Upper lobe of left lung (tissue), 6 donors: Measurements from ENCODE around the gene NOL3. TPM values are rescaled to one million over a fixed set of nuclear protein-coding genes. Genes with fewer than 3 reads are reported as not detected.

ENCODE experiments used
- ATAC-seq, 2 donors: fragments of 200-7000 bp; cut with Tn5 transposase; one replicate each; pipeline ENCODE4 v1.9.1; 2022; ENCODE audit warnings: mild to moderate bottlenecking in 2 of 2, moderate library complexity in 2 of 2; ENCODE audit not compliant: low FRiP score in 2 of 2
- DNase-seq, 2 donors: peaks; one replicate each; pipeline ENCODE4 v3.0.0-alpha.2; 2019 to 2020
- H3K27ac ChIP-seq, 4 donors: fragments of 200-600 bp; sonication (generic); one replicate each; pipeline ENCODE4 v1.5.1; 2016 to 2019
- H3K27me3 ChIP-seq, 4 donors: fragments of 200-600 bp; sonication (generic); one replicate each; pipeline ENCODE4 v1.5.1; 2017 to 2019
- H3K36me3 ChIP-seq, 4 donors: fragments of 200-600 bp; sonication (generic); one replicate each; pipeline ENCODE4 v1.5.1; 2016 to 2019
- H3K4me1 ChIP-seq, 4 donors: fragments of 200-600 bp; sonication (generic); one replicate each; pipeline ENCODE4 v1.5.1; 2018 to 2019
- H3K4me3 ChIP-seq, 4 donors: fragments of 200-600 bp; sonication (generic); one replicate each; pipeline ENCODE4 v1.5.1; 2017 to 2019; ENCODE audit warnings: mild to moderate bottlenecking in 2 of 4, moderate library complexity in 1 of 4
- H3K9me3 ChIP-seq, 4 donors: fragments of 200-600 bp; sonication (generic); one replicate each; pipeline ENCODE4 v1.5.1; 2018 to 2019
- EP300 ChIP-seq, 4 donors: sonication (generic); formaldehyde crosslinking; IDR thresholded peaks; one replicate each; pipeline ENCODE4 v1.5.1; 2017; ENCODE audit warnings: antibody characterized with exemption in 4 of 4, control low read depth in 2 of 4
- POLR2A ChIP-seq, 4 donors: fragments of 450-650 bp; IDR thresholded peaks; one replicate each; pipeline ENCODE4 v1.5.1; 2016 to 2017; ENCODE audit warnings: antibody characterized with exemption in 4 of 4, mild to moderate bottlenecking in 2 of 4
- POLR2AphosphoS5 ChIP-seq, 2 donors: sonication (generic); formaldehyde crosslinking; IDR thresholded peaks; one replicate each; pipeline ENCODE4 v1.5.1; 2017; ENCODE audit warnings: antibody characterized with exemption in 2 of 2
- WGBS, 2 donors: methylation state at CpG; one replicate each; pipeline ENCODE4 v1.1.5; 2017 to 2018; 5-methylcytosine and 5-hydroxymethylcytosine counted together
- total RNA-seq, 6 donors: library from RNA; depleted of rRNA in 4 of 6; stranded (reverse); fragments of >200 nt in 4 of 6; gene quantifications; one replicate each; pipeline versions ENCODE4 v1.1.0 to v1.2.1, GENCODE V29; 2016 to 2021
- TF ChIP-seq, protein P1 (sequence below), 6 experiments: fragments of 450-650 bp in 4 of 6; fragments of 200-600 bp in 2 of 6; sonication (generic) in 2 of 6; IDR thresholded peaks; one replicate each; pipeline ENCODE4 v1.5.1; 2016 to 2019; ENCODE audit warnings: antibody characterized with exemption in 6 of 6
- donor health status: DM: no; HTN: no; CAD: no; lungs with moderate emphysema.
- donor health status: DM: no; HTN: yes; CAD: no; lungs with severe emphysema.

The NOL3 gene
- total RNA-seq, 6 donors from 2014 or later, result 36.5 to 135 (median 58.0) TPM

DNA sequence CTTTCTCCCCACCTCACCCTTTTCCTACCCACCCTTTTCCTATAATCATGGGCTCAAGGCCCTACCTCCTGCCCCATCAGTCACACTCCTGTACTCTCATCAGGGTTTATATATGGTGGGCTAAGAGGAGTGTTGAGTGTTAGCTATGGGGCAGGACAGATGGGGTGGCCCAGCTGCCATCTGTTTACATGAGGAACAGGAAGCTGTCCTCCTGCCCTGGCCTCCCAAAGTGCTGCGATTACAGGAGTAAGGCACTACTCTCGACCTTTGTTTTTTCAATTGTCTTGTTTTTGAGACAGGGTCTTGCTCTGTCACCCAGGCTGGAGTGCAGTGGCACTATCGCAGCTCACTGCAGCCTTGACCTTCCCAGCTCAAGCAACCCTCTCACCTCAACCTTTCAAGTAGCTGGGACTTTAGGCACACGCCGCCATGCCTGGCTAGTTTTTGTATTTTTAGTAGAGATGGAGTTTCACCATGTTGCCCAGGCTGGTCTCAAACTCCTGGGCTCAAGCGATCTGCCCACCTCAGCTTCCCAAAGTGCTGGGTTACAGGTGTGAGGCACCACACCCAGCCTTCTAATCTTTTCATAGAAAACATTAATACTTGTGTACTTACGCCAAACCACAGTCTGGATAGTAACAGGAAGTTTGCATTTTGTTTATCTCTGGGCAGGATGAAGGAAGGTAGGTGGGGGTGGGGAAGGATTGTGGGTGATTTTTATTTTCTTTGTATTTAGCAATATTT lies 12.3 kb upstream of the NOL3 start:
- DNase-seq, result no peak
- peak overlapping the region in 2 of 4 donors; percentile 86 to 92 for H3K27ac ChIP-seq
- no peaks in the 10 kb centered on the region for H3K9me3 ChIP-seq
- H3K36me3 ChIP-seq, result no peaks in the 10 kb centered on the region
- WGBS, 2 donors, result 73 to 81% methylated on average over 7 of the region's 7 CpGs
- H3K27me3 ChIP-seq, result peaks cover 0 to 5% (median 0%) of the 10 kb centered on the region in 4 donors
- H3K4me1 ChIP-seq, result peaks cover 44 to 67% (median 50%) of the 10 kb centered on the region in 4 donors
- H3K4me3 ChIP-seq, result peak overlapping the region in 1 of 4 donors; percentile 79
- TF ChIP-seq EP300 (IDR thresholded peaks at IDR 0.05) (no peak), POLR2A (IDR thresholded peaks at IDR 0.05) (no peak), POLR2AphosphoS5 (IDR thresholded peaks at IDR 0.05) (no peak)
- TF ChIP-seq, protein P1, sequence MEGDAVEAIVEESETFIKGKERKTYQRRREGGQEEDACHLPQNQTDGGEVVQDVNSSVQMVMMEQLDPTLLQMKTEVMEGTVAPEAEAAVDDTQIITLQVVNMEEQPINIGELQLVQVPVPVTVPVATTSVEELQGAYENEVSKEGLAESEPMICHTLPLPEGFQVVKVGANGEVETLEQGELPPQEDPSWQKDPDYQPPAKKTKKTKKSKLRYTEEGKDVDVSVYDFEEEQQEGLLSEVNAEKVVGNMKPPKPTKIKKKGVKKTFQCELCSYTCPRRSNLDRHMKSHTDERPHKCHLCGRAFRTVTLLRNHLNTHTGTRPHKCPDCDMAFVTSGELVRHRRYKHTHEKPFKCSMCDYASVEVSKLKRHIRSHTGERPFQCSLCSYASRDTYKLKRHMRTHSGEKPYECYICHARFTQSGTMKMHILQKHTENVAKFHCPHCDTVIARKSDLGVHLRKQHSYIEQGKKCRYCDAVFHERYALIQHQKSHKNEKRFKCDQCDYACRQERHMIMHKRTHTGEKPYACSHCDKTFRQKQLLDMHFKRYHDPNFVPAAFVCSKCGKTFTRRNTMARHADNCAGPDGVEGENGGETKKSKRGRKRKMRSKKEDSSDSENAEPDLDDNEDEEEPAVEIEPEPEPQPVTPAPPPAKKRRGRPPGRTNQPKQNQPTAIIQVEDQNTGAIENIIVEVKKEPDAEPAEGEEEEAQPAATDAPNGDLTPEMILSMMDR (IDR thresholded peaks at IDR 0.05), result no peak
- no peak for ATAC-seq

DNA sequence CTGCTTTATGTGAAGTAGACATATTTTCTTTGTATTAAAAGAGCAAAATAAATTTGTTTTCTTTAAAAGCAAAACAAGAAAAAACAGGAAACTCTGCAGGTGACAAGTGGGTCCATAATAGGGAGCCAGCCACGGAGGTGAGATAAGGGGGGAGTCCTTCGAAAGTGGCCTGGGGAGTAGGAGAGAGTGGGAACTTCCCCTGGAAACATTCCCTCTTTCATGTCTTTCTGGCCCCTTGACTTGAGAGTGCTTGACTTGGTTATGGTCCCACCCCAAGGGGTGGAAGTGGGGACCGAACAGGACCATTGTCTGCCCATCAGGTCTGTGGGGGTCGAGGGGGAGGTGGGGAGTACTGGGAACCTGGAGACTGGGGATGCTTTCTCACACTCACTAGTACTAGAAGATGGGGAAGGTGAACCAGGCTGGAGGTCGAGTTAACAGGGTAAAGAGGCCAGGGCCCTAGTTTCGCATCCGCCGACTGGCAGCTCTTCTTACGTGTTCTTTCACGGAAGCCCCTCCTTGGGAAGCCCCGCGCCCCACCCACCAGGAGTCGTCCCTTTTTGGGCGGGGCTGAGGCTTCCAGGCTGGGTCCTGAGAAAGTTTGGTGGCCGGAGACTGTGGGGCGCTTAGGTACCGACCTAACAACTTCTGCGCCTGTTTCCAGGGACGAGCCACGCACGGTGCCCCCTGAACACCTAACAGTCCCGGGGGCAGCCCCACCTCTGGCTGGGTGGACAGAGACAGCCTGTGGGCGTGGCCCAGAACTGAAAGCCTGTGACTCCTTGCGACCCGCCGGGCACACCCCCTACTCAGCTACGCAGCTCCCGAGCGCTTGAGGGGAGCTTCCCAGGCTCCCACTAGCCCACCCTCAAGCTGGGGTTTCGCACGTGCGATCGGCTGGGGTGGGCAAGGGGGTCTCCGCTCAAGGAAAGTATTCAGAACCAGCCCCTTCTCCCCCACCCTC lies 11.4 kb upstream of the NOL3 start:
- ATAC-seq (peak in 1 of 2 donors; percentile 30), DNase-seq (peak; percentile 75 to 81)
- no peak for TF ChIP-seq EP300 (IDR thresholded peaks at IDR 0.05)
- TF ChIP-seq POLR2A (IDR thresholded peaks at IDR 0.05), result peak in 1 of 4 donors; percentile 9
- H3K9me3 ChIP-seq, result no peaks in the 10 kb centered on the region
- WGBS, 2 donors, result 8 to 14% methylated on average over 8 to 27 of the region's 34 CpGs
- peaks cover 53 to 76% (median 59%) of the 10 kb centered on the region in 4 donors for H3K4me1 ChIP-seq
- peak overlapping the region; percentile 79 to 99 (median 86) for H3K4me3 ChIP-seq
- H3K27me3 ChIP-seq, result peaks cover 0 to 10% (median under 1%) of the 10 kb centered on the region in 4 donors
- H3K36me3 ChIP-seq, result no peaks in the 10 kb centered on the region
- peak overlapping the region; percentile 84 to 94 (median 89) for H3K27ac ChIP-seq

DNA sequence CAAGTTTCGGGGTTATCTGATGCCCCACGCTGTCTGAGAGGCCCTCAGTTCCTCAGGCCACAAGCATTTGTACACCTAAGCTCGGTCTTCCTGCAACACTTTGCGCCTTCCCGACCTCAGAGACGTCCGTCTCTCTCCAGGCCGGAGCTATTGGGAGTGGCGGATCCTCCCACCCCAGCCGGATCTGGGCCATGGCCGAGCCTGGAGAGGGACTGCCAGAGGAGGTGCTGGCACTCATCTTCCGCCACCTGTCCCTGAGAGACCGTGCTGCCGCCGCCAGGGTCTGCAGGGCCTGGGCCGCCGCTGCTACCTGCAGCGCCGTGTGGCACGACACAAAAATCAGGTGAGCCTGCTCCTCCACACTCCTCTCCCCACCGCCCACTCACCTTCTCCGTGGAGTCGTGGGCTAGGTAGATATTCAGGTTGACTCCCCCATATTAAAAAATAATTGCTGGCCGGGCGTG lies 8.7 kb upstream of the NOL3 start:
- H3K9me3 ChIP-seq, result no peaks in the 10 kb centered on the region
- H3K27me3 ChIP-seq, result peaks cover 0 to 27% (median 10%) of the 10 kb centered on the region in 4 donors
- ATAC-seq (no peak), DNase-seq (peak in 1 of 2 donors; percentile 74)
- H3K27ac ChIP-seq, result no peak overlapping the region
- TF ChIP-seq EP300 (IDR thresholded peaks at IDR 0.05) (no peak), POLR2A (IDR thresholded peaks at IDR 0.05) (no peak), POLR2AphosphoS5 (IDR thresholded peaks at IDR 0.05) (no peak)
- TF ChIP-seq, protein P1 (IDR thresholded peaks at IDR 0.05), result no peak
- H3K4me1 ChIP-seq, result peaks cover 55 to 75% (median 65%) of the 10 kb centered on the region in 4 donors
- no peaks in the 10 kb centered on the region for H3K36me3 ChIP-seq
- WGBS, 2 donors, result 53 to 63% methylated on average over 18 to 25 of the region's 25 CpGs
- H3K4me3 ChIP-seq, result peak overlapping the region in 3 of 4 donors; percentile 79 to 99 (median 82)

DNA sequence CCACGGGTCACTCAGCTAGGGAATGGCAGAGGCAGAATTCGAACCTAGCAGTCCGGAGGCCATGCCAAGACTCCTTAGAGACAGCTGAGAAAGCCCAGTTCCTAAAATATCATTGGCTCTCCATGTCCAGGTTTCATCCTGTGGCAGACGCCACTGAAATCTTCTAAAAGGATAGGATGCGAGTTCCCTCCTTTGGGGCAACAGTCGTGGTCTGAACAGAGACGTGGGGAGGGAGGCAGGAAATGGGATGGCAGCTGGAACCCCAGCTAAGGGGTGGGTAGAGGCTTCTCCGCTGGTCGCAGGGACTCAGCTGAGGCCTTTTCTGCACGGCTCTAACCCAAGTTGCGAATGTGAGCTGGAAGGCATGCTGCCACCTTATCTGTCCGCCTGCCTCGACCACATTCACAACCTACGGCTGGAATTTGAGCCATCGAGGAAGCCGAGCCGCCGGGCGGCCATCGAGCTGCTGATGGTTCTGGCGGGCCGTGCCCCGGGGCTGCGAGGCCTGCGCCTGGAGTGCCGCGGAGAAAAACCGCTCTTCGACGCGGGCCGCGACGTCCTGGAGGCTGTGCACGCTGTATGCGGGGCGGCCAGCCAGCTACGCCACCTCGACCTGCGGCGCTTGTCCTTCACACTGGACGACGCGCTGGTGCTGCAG lies 7.7 kb upstream of the NOL3 start:
- no peaks in the 10 kb centered on the region for H3K36me3 ChIP-seq
- DNase-seq (no peak), ATAC-seq (no peak)
- no peaks in the 10 kb centered on the region for H3K9me3 ChIP-seq
- 45 to 50% methylated on average over 10 to 36 of the region's 44 CpGs for WGBS, 2 donors
- peaks cover 0 to 27% (median 10%) of the 10 kb centered on the region in 4 donors for H3K27me3 ChIP-seq
- TF ChIP-seq EP300 (IDR thresholded peaks at IDR 0.05) (no peak), POLR2AphosphoS5 (IDR thresholded peaks at IDR 0.05) (no peak), POLR2A (IDR thresholded peaks at IDR 0.05) (no peak)
- TF ChIP-seq, protein P1 (IDR thresholded peaks at IDR 0.05), result no peak
- peak overlapping the region in 3 of 4 donors; percentile 22 to 45 (median 42) for H3K4me3 ChIP-seq
- peaks cover 55 to 75% (median 65%) of the 10 kb centered on the region in 4 donors for H3K4me1 ChIP-seq
- H3K27ac ChIP-seq, result no peak overlapping the region
